ENCODE measurements around the gene SNAP29. TPM values are rescaled to one million over a fixed set of nuclear protein-coding genes. Genes with fewer than 3 reads are reported as not detected.
"Not testable (repeated sequence)": the region's sequence is repeated elsewhere in the genome, so short reads cannot be mapped to it uniquely, and the experiment has no call there.

Gene SNAP29
- polyA plus RNA-seq, 1 experiment = 34.6 TPM

GRCh38 chr22:20889904-20890540 is 31.2 kb downstream of the SNAP29 start:
- TF ChIP-seq CTCF (IDR thresholded peaks at IDR 0.05; ENCODE audit: insufficient read depth, low read depth, low read length) = no peak
- Histone ChIP-seq H3K36me3 (ENCODE audit: control insufficient read depth, insufficient read depth, low read length) (peaks cover 6% of the 10 kb centered on the region), H3K4me3 (ENCODE audit: low read depth, low read length) (no peak overlapping the region), H3K27me3 (ENCODE audit: control insufficient read depth, insufficient read depth, low read length) (no peaks in the 10 kb centered on the region)
- no peak for DNase-seq (ENCODE audit: low read depth)
- POLR2A ChIA-PET = interaction anchor here (0.5 to 0.6 kb wide), 2 partner anchors 16 to 18 kb away, joined by 6 to 8 read pairs; no protein-coding TSS in a partner anchor
- CTCF ChIA-PET = interaction anchor here (1.3 kb wide), 1 partner anchor 21 kb away, joined by 3 read pairs; no protein-coding TSS in a partner anchor

- H3K27me3 ChIP-seq (ENCODE audit: control insufficient read depth, insufficient read depth, low read length) = no peaks in the 10 kb centered on the region
- H3K4me3 ChIP-seq (ENCODE audit: low read depth, low read length) = no peak overlapping the region
- TF ChIP-seq CTCF (IDR thresholded peaks at IDR 0.05; ENCODE audit: insufficient read depth, low read depth, low read length) = no peak
- ChIA-PET POLR2A (no interaction called here), CTCF (no interaction called here)
- DNase-seq (ENCODE audit: low read depth) = no peak
- H3K36me3 ChIP-seq (ENCODE audit: control insufficient read depth, insufficient read depth, low read length) = peaks cover 6% of the 10 kb centered on the region
Measured at GRCh38 chr22:20890975-20891374, 32.2 kb downstream of the SNAP29 start.

- not testable (repeated sequence) for DNase-seq (ENCODE audit: low read depth); H3K27me3 ChIP-seq (ENCODE audit: control insufficient read depth, insufficient read depth, low read length); H3K36me3 ChIP-seq (ENCODE audit: control insufficient read depth, insufficient read depth, low read length); H3K4me3 ChIP-seq (ENCODE audit: low read depth, low read length)
- ChIA-PET POLR2A (interaction anchor here (0.6 kb wide), 1 partner anchor 331 kb away, joined by 19 read pairs; no protein-coding TSS in a partner anchor), CTCF (interaction anchor here (0.7 kb wide), 1 partner anchor 52 kb away, joined by 3 read pairs; no protein-coding TSS in a partner anchor)
Measured at GRCh38 chr22:20897737-20898136, 38.9 kb downstream of the SNAP29 start.

GRCh38 chr22:20899827-20900423 is 41.1 kb downstream of the SNAP29 start:
- TF ChIP-seq CTCF (IDR thresholded peaks at IDR 0.05; ENCODE audit: insufficient read depth, low read depth, low read length) = no peak
- Histone ChIP-seq H3K4me3 (ENCODE audit: low read depth, low read length) (no peak overlapping the region), H3K36me3 (ENCODE audit: control insufficient read depth, insufficient read depth, low read length) (no peaks in the 10 kb centered on the region), H3K27me3 (ENCODE audit: control insufficient read depth, insufficient read depth, low read length) (no peaks in the 10 kb centered on the region)
- ChIA-PET CTCF (interaction anchor here (0.6 to 1.7 kb wide), 4 partner anchors 9 to 17 kb away, joined by 3 to 6 read pairs (median 3); no protein-coding TSS in a partner anchor), POLR2A (no interaction called here)
- no peak for DNase-seq (ENCODE audit: low read depth)

GRCh38 chr22:20901093-20902033 is 42.6 kb downstream of the SNAP29 start:
- H3K4me3 ChIP-seq (ENCODE audit: low read depth, low read length); H3K27me3 ChIP-seq (ENCODE audit: control insufficient read depth, insufficient read depth, low read length); H3K36me3 ChIP-seq (ENCODE audit: control insufficient read depth, insufficient read depth, low read length); DNase-seq (ENCODE audit: low read depth): not testable (repeated sequence)
- ChIA-PET CTCF (interaction anchor here (1.1 to 1.2 kb wide), 2 partner anchors 16 to 25 kb away, joined by 3 to 4 read pairs; no protein-coding TSS in a partner anchor), POLR2A (interaction anchor here (0.6 kb wide), 1 partner anchor 16 kb away, joined by 7 read pairs; no protein-coding TSS in a partner anchor)

Measured in BJ (cell line).